WERI-Rb-1 (cell line): ENCODE measurements around the gene METTL15.

Experiments
- DNase-seq: peaks from one replicate; pipeline ENCODE4 v3.0.0-alpha.2; 2020
- H3K27ac ChIP-seq: fragments of 250-450 bp; sonication (Bioruptor Pico); 2 replicates; pipeline ENCODE4 v1.5.1; 2020; ENCODE audit warnings: mild to moderate bottlenecking, moderate library complexity
- H3K27me3 ChIP-seq: fragments of 250-450 bp; sonication (Bioruptor Pico); 2 replicates; pipeline ENCODE4 v1.5.1; 2021; ENCODE audit warnings: mild to moderate bottlenecking, low read depth, moderate library complexity; ENCODE audit not compliant: insufficient read depth, severe bottlenecking
- H3K36me3 ChIP-seq: fragments of 250-450 bp; sonication (Bioruptor Pico); 2 replicates; pipeline ENCODE4 v1.5.1; 2020; ENCODE audit warnings: mild to moderate bottlenecking, moderate library complexity
- H3K4me3 ChIP-seq: 2 replicates; pipeline ENCODE4 v1.5.1; 2011; ENCODE audit warnings: low read depth, mild to moderate bottlenecking, control low read depth, low read length
- H3K9me3 ChIP-seq: fragments of 250-450 bp; sonication (Bioruptor Pico); 2 replicates; pipeline ENCODE4 v1.5.1; 2021; ENCODE audit warnings: mild to moderate bottlenecking, moderate library complexity; ENCODE audit not compliant: severe bottlenecking
- CTCF ChIP-seq: IDR thresholded peaks from 2 replicates; pipeline ENCODE4 v1.5.1; 2011; ENCODE audit warnings: low read depth, mild to moderate bottlenecking, control low read depth, inconsistent platforms, low read length

METTL15 gene

GRCh38 chr11:28228196-28228895 lies 120.2 kb downstream of the METTL15 start:
- no peaks in the 10 kb centered on the region for H3K36me3 ChIP-seq
- DNase-seq: no peak
- no peak for TF ChIP-seq CTCF
- no peaks in the 10 kb centered on the region for H3K27me3 ChIP-seq
- H3K27ac ChIP-seq: no peak overlapping the region
- no peaks in the 10 kb centered on the region for H3K9me3 ChIP-seq
- H3K4me3 ChIP-seq: no peak overlapping the region

- Histone ChIP-seq H3K27me3 (no peaks in the 10 kb centered on the region), H3K4me3 (no peak overlapping the region), H3K36me3 (no peaks in the 10 kb centered on the region), H3K9me3 (no peaks in the 10 kb centered on the region), H3K27ac (no peak overlapping the region)
- TF ChIP-seq CTCF: no peak
- no peak for DNase-seq
These were observed 123.3 kb downstream of the METTL15 start for GRCh38 chr11:28231475-28231874.

- no peak for DNase-seq
- Histone ChIP-seq H3K27me3 (no peaks in the 10 kb centered on the region), H3K9me3 (no peaks in the 10 kb centered on the region), H3K27ac (no peak overlapping the region), H3K36me3 (no peaks in the 10 kb centered on the region), H3K4me3 (no peak overlapping the region)
- TF ChIP-seq CTCF: no peak
These were observed 124.5 kb downstream of the METTL15 start for GRCh38 chr11:28232649-28233048.

GRCh38 chr11:28241760-28242159 lies 133.6 kb downstream of the METTL15 start:
- no peak overlapping the region for H3K27ac ChIP-seq
- no peak for DNase-seq

DNA sequence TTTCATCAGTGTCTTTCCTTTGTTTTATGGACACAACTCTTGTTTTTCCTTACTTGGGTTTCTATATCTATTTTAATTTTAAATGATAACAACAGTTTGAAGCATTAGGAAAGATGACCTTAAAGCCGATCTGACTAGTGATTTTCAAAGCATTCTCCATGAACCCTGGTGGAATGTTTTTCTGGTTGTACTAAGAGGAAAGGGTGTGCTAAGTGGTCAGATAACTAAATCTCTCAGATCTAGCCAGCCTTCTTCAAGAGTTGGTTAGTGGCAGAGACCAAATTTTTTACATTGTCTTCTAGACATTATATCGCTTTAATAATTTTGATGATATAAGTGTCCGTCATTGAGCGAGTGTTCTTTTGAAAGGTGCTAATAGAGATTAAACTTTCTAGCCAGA lies 134.4 kb downstream of the METTL15 start:
- no peaks in the 10 kb centered on the region for H3K27me3 ChIP-seq
- no peak for TF ChIP-seq CTCF
- DNase-seq: no peak
- no peak overlapping the region for H3K4me3 ChIP-seq
- no peaks in the 10 kb centered on the region for H3K36me3 ChIP-seq
- no peaks in the 10 kb centered on the region for H3K9me3 ChIP-seq
- no peak overlapping the region for H3K27ac ChIP-seq

More at GRCh38 chr11:28241760-28242159, 133.6 kb downstream of the METTL15 start:
- no peak for TF ChIP-seq CTCF
- no peaks in the 10 kb centered on the region for H3K36me3 ChIP-seq
- H3K27me3 ChIP-seq: no peaks in the 10 kb centered on the region
- H3K9me3 ChIP-seq: no peaks in the 10 kb centered on the region
- no peak overlapping the region for H3K4me3 ChIP-seq

DNA sequence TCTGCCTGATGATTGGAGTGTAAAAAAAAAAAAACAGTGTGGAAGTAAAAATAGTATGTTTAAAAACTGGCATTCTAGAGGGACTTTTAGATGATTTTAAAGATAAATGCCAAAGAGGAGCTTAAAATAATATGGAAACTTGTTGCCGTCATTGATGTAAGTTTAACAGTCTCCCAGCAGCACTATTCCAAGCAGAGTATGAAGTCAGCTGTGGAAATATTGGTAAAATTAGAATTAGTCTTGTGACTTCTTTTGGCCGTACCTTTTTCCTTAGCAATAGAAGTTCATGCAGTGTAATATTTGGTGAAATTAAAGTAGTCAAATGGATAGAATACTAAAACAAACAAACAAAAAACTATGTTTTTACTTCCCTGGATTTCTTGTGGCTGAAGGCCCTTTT lies 134.9 kb downstream of the METTL15 start:
- no peak for TF ChIP-seq CTCF
- no peaks in the 10 kb centered on the region for H3K36me3 ChIP-seq
- DNase-seq: no peak
- no peaks in the 10 kb centered on the region for H3K27me3 ChIP-seq
- H3K4me3 ChIP-seq: no peak overlapping the region
- H3K9me3 ChIP-seq: no peaks in the 10 kb centered on the region
- H3K27ac ChIP-seq: no peak overlapping the region
